Hematopoietic multipotent progenitor cell treated with erythropoietin and hydrocortisone succinate and interleukin-3 and kit ligand, for 17 days (in vitro differentiated cells): ENCODE data around the gene SLC22A7.

Experiments used
- DNase-seq: peaks from one replicate; pipeline ENCODE4 v3.0.0-alpha.2; 2015; ENCODE audit warnings: low spot score

The SLC22A7 gene

GRCh38 chr6:43283514-43283901 lies 14.6 kb upstream of the SLC22A7 start:
- DNase-seq, result no peak

GRCh38 chr6:43283905-43284304 lies 14.2 kb upstream of the SLC22A7 start:
- DNase-seq, result no peak

- no peak for DNase-seq
Observed at GRCh38 chr6:43284991-43285781, 12.9 kb upstream of the SLC22A7 start.

- no peak for DNase-seq
Observed at GRCh38 chr6:43285832-43286231, 12.2 kb upstream of the SLC22A7 start.

- no peak for DNase-seq
Observed at GRCh38 chr6:43286456-43286979, 11.5 kb upstream of the SLC22A7 start.

GRCh38 chr6:43286980-43287716 lies 10.9 kb upstream of the SLC22A7 start:
- no peak for DNase-seq

GRCh38 chr6:43287717-43288679 lies 10.1 kb upstream of the SLC22A7 start:
- no peak for DNase-seq

- no peak for DNase-seq
Observed at GRCh38 chr6:43290339-43290904, 7.6 kb upstream of the SLC22A7 start.

GRCh38 chr6:43290905-43291355 lies 7.1 kb upstream of the SLC22A7 start:
- no peak for DNase-seq

- DNase-seq, result no peak
Observed at GRCh38 chr6:43291708-43292107, 6.4 kb upstream of the SLC22A7 start.

- no peak for DNase-seq
Observed at GRCh38 chr6:43292341-43292740, 5.7 kb upstream of the SLC22A7 start.

GRCh38 chr6:43292763-43293318 lies 5.2 kb upstream of the SLC22A7 start:
- DNase-seq, result no peak

GRCh38 chr6:43293698-43294097 lies 4.4 kb upstream of the SLC22A7 start:
- DNase-seq, result no peak

- DNase-seq, result no peak
Observed at GRCh38 chr6:43294536-43294935, 3.5 kb upstream of the SLC22A7 start.

- DNase-seq, result no peak
Observed at GRCh38 chr6:43295456-43295855, 2.6 kb upstream of the SLC22A7 start.

- no peak for DNase-seq
Observed at GRCh38 chr6:43296780-43297497, 1.1 kb upstream of the SLC22A7 start.

- no peak for DNase-seq
Observed at GRCh38 chr6:43298565-43299337, 691 bp downstream of the SLC22A7 start.

- no peak for DNase-seq
Observed at GRCh38 chr6:43299338-43300293, 1.6 kb downstream of the SLC22A7 start.
